Epithelial cell of prostate (primary cell): ENCODE measurements around the gene KMO.
A peak's percentile ranks its signal among the peaks of the same experiment; 100 is the strongest.

Source experiments
- DNase-seq: peaks from one replicate; pipeline ENCODE4 v3.0.0-alpha.2; 2011; ENCODE audit warnings: low read depth, low spot score
- H3K27ac ChIP-seq: fragments of 450-650 bp; 2 replicates; pipeline ENCODE4 v1.5.1; 2017; ENCODE audit warnings: mild to moderate bottlenecking

Gene KMO

GRCh38 chr1:241640867-241641622, 108.9 kb downstream of the KMO start:
- DNase-seq = no peak
- H3K27ac ChIP-seq = peak overlapping the region; percentile 66

- DNase-seq = no peak
- H3K27ac ChIP-seq = peak overlapping the region; percentile 66
Measured at GRCh38 chr1:241641773-241642592, 109.8 kb downstream of the KMO start.

GRCh38 chr1:241642593-241642944, 110.4 kb downstream of the KMO start:
- no peak overlapping the region for H3K27ac ChIP-seq
- DNase-seq = no peak

- DNase-seq = no peak
- H3K27ac ChIP-seq = no peak overlapping the region
Measured at GRCh38 chr1:241644259-241644658, 112.1 kb downstream of the KMO start.

- no peak overlapping the region for H3K27ac ChIP-seq
- no peak for DNase-seq
Measured at GRCh38 chr1:241645199-241645598, 113.0 kb downstream of the KMO start.
